HG02610 (cell line): ENCODE results near the gene LYPD3.
"Not testable (repeated sequence)": the region's sequence is repeated elsewhere in the genome, so short reads cannot be mapped to it uniquely, and the experiment has no call there.

Experiments
- ATAC-seq: cut with Tn5 transposase; IDR thresholded peaks from one replicate; pipeline ENCODE4 v1.9.1; 2021; ENCODE audit warnings: mild to moderate bottlenecking, moderate library complexity; ENCODE audit not compliant: unreplicated experiment

LYPD3 gene

DNA sequence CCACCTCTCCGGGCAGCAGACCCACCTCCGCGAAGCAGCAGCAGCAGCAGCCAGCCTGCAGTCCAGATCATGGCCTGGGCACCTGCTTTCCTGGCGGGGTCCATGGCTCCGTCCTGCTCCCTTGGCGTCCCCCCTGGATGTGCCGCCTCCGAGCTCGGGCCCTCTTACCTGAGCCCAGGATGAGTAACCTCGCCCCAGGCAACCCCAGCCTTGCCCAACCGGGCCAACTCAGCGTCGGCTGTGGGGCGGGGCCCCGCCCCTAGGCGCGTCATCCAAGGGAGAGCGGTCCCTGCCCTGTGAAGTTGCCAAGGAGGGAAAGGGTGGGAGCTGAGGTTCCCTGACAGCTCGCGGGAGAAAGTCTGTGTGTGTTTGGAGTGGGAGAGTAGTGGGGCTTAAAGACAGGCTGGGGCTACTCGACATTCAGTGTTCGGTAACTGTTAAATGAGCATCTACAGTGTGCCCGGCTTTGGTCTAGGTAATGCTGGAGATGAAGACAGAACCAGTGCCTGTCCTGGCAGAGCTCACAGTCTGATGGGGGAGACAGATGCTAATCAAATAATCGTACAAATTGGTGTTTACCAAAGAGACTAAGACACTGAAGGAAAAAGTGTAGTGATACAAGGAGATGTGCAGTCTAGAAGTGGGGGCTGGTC is at the start of gene LYPD3:
Gene LYPD3 (minus strand): TSS at position 141 of the 653 bp plus-strand sequence. CDS start 37 bp downstream, at position 104.
- no peak for ATAC-seq

DNA sequence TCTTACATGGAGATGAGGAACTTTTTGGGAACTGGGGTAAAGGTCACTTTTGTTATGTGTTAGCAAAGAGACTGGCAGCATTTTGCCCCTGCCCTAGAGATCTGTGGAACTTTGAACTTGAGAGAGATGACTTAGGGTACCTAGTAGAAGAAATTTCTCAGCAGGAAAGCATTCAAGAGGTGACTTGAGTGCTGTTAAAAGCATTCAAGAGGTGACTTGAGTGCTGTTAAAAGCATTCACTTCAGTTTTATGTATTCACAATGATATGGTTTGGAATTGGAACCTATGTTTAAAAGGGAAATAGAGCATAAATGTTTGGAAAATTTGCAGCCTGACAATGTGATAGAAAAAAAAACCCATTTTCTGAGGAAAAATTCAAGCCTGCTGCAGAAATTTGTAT is 47.0 kb upstream of the LYPD3 start:
- not testable (repeated sequence) for ATAC-seq

DNA sequence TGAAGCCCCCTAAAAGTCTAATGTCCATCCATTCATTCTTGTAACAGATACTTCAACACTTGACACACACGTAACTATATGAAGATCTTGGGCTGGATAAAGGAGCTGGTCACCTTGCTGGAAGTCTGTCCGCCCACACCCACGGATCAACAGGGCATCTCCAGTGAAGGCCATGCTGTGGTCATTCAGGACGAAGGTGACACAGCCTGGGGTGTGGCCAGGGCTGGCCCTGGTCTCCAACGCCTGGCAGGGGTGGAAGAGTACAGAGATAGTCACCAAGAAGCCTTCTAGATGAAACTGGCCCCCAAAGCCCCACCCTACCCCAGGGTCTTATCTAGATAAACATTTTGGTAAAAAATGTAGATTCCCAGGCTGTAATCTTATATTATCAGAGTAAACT is 45.9 kb upstream of the LYPD3 start:
- no peak for ATAC-seq

DNA sequence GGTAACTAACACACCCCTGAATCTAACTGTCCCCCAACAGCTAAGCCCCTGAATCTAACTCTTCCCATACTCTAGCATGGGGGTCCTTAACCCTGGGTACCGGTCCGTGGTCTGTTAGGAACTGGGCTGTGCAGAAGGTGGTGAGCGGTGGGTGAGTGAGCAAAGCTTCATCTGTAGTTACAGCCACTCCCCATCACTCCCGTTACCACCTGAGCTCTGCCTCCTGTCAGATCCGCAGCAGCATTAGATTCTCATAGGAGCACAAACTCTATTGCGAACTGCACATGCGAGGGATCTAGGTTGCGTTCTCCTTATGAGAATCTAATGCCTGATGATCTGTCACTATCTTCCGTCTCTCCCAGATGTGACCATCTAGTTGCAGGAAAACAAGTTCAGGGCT is 45.3 kb upstream of the LYPD3 start:
- no peak for ATAC-seq

DNA sequence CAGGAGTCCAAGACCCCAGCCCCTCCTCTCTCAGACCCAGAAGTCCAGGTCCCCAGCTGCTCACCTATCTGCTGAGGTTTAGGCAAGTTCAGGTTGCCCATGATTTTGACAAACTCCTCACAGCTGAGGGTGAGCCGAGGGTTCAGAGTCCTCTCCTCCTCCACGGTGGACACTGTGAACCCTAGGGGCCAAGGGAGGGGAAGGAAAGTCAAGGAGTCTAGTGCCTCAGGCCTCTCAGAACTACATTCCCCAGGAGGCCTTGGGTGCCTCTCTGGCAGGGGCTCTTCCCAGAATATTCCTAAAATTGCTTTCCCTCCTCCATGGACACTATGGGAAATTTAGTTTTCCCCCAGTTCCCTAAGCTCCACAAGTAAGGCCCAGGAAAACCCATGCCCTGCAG is 42.5 kb upstream of the LYPD3 start:
- no peak for ATAC-seq

DNA sequence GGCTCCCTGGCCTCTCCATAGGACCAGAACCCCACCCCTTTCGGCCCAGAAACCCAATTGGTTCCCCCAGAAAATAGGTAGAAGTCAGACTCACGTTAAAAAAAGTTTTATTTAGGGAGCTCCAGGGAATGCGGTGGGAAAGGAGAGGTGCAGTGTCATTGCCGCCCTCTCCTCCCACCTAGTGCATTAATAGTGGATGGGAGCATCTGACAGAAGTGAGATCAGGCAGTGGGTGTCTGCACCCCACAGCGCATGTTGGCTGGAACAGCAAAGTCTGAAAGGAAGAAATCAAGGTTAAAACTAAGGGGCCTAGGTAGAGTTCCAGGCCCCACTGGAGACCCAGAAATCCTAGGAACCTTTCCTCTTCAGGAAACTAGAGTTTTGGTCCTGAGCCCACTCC is 41.2 kb upstream of the LYPD3 start:
- ATAC-seq: no peak

DNA sequence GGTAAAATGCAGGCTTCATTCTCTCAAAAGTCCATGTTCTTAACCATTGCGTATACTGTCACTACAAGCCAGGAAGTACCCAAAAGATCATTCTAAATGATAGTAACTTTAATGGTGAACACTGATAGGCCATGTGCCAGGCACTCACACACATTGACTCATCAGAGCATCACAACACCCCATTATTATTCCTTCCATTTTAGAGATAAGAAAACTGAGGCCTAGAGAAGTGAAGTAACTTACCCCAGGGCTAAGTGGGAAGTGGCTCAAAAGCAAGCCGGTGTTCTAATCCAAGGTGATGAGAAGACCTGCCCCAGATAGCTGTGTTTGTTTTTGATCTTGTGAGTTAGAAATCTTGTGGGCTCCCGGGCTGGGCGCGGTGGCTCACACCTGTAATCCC is 40.5 kb upstream of the LYPD3 start:
- ATAC-seq: no peak

DNA sequence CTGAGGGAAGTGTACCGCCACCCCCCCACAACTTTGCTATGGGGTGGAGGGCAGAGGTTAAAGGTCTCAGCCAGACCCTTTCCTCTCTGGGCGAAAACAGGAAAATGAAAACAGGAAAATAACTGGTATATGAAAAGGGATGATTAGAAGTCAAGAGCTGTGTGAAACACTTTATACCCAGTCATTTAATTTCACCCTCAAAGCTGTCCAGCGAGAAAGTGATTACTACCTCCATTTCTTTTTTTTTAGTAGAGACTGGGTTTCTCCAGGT is 39.7 kb upstream of the LYPD3 start:
- no peak for ATAC-seq

DNA sequence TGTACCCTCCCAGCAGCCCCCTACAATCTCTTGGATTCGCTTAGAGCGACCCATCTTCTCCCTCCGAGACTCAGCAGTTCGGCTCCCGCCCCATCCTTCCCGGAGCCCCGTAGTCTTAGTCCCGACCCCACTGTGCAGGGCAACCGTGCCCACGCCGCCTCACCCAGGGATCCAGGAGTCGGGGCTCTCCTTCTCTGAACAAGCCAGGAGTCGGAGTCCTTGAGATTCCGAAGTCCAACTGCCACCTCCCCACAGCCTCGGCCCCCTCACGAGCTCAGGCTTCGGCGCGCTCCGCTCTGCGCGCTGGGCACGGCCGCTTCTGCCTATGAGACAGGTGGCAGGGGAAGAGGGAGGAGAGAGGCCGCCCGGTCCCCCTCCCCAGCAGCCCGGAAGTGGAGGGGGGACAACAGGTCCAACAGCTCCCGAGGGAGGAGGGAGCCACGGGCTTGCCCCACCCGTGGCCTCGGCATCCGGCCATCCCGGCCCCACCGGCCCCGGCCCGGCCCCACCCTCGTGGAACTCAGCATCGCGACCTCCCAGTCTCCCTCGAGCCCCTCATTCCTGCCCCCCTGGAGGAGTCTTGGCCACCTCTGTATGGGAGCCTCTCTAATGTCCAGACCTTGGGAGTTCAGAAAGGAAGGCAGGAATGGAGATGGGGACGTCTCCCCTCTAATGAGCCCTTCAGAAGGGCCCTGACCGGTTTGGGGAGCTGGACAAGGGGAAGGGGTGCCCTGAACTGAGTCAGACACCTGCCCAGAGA is 39.2 kb upstream of the LYPD3 start, which contains the start of gene PHLDB3:
Gene PHLDB3 (minus strand): TSS at position 321 of the 760 bp plus-strand sequence. CDS start 628 bp downstream, outside the sequence.
- ATAC-seq: peak; percentile 15

DNA sequence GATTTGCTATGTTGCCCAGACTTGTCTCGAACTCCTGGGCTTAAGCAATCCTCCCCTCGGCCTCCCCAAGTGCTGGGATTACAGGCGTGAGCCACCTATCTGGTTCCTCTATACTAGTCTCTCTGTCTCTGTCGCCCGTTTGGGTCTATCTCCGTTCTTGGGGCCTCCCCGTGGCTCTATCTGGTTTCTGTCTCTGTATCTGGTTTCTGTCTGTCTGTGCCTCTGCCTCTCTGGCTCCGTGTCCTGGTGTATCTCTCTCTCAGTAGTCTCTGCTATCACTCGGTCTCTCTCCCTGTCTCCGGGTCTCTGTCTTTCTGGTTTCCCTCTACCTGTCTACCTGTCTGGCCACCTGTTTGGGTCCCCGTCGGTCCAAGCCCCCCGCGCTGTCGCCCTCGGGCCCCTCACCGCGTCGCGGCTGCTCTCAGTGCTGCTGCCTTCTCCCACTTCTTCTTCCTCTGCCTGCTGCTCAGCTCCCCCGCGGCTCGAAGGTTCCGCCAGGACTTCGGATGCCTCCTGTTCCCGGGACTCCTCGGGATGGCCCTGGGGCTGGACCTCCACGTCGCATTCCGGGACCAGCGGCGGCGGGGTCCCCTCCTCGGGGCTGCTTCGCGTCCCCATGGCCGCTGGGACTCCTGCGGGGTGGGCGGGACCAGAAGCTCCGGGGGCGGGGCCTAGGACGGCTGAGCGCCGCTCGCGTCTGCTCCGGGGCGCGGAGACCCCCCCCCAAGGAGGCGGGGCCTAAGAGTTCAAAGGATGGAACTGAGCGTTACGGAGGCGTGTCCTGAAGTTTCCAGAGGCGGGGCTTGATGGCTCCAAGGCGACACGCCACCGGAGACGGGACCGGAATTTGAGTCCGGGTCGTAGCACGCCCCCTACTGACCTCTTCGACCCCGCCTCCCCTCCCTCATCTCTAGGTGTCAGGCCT is 38.4 kb upstream of the LYPD3 start:
- peak; percentile 86 for ATAC-seq

DNA sequence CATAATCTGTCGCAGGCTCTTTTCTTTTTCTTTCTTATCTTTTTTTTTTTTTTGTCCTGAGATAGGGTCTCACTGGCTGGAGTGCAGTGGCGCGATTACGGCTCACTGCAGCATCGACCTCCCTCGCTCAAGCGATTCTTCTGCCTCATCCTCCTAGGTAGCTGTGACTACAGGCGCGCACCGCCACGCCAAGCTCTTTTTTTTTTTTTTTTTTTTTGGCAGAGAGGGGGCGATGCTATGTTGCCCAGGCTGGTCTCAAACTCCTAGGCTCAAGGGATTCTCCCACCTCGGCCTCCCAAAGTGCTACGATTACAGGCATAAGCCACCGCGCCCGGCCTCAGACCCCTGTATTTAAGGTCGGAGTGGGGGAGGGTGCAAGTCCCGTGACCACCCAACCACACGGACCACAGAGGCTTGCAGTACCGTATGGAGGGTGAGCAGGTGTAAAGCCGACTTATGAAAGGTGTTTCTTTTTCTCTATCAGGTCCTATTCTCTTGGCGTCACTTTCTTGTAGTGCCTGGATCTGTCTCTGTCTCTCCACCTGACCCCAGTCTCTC is 37.1 kb upstream of the LYPD3 start:
- no peak for ATAC-seq

DNA sequence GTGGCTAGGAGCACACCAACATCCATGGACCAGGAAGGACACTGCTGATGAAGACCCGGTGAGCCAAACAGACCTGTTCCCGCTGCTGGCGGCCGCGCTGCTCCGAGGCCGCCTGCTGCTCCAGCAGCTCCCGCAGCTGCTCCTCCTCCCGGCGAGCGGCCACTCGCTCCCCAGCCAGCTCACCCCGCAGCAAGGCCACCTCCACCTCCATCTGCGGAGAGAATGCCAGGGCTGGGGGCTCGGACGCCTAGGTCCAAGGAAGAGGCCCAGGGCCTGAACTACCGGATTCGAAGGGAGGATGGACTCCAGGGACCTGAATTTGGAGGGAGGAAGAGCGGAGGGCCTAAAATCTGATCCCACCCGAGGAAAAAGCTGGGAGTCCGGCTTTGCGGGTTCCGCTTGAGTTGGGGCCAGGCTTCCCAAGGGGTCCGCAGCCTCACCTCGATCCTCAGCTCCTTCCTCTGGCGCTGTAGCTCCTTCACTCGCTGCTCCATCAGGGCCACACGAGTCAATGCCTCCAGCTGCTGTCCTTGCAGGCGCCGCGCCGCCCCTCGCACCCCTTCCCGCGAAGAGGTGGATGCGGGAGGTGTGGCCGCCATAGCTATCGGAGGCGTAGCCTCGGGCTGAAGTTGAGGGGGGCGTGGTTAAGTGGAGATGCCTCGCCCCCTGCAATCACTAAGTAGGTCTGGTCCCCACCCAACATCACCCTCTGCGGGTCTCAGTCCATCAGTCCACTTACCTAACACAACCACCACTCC is 36.4 kb upstream of the LYPD3 start:
- no peak for ATAC-seq

DNA sequence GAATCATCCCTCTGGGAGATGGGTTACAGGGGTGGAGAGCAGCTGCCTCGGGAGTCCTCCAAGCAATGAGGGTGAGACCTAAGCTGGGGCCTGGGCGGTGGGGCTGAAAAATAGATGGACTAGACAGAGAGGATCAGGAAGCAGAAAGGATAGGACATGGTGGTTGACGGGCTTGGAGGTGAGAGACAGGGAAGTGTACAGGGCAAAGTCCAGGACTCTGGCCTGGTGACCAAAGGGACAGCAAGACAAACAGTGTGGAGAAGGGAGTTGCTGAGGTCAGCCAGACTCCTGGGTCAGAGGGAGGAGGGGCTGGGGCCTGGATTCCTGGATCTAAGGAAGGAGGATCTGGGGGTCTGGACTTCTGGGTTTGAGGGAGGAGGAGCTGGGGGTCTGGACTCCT is 33.6 kb upstream of the LYPD3 start:
- no peak for ATAC-seq

DNA sequence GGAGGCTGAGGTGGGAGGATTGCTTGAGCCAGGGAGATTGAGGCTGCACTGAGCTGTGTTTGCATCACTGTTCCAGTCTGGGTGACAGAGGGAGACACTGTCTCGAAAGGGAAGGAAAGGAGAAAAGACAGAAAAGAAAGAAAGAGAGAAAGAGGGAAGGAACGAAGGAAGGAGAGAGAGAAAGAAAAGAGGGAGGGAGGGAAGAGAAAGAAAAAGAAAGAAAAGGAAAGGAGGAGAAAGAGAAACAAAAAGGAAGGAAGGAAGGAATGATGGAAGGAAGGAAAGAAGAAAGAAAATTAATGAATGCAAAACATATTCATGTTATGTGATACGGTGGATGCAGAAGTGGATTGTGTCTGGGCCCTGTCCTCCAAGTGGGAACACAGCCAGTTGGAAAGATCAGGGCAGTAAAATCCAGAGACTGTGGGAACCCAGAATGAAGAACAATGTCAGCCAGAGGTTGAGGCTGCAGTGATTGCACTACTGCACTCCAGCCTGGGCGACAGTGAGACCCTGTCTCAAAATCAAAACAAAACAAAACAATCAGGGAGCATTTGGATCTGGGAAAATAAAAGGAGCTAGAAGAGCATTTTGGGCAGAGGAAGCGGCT is 32.9 kb upstream of the LYPD3 start:
- ATAC-seq: no peak

DNA sequence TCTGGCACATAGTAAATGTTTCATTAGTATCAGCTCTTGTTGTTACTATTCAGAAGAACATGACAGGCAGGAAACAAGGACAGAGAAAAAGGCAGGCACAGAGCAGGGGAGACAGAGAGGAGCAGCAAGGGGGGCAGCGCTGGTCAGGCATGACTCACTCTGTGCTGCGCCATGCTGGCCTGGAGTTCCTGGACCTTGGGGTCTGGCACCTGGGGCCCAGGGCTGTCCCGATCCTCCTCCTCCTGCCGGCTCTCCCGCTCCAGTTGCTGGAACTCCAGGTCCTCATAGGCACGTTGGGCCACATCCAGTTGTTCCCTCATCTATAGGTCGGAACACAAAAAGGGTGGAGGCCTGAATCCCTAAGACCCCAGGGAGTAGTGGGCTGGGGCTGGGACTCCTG is 31.6 kb upstream of the LYPD3 start:
- ATAC-seq: no peak

DNA sequence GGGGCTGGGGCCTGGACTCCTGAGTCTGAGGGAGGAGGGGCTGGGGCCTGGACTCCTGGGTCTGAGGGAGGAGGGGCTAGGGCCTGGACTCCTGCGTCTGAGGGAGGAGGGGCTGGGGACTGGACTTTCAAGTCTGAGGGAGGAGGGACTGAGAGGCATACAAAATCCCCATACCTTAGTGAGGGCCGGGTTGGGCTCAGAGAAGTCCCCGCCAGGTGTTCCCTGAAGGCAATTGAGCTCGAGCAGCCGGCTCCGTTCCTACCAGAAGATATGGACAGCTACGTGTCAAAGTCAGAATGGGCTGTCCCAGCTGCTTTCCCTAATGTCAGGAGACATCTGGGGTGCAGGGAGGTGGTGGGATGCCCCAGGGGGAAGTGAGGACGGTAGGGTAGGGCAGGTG is 29.7 kb upstream of the LYPD3 start:
- no peak for ATAC-seq

DNA sequence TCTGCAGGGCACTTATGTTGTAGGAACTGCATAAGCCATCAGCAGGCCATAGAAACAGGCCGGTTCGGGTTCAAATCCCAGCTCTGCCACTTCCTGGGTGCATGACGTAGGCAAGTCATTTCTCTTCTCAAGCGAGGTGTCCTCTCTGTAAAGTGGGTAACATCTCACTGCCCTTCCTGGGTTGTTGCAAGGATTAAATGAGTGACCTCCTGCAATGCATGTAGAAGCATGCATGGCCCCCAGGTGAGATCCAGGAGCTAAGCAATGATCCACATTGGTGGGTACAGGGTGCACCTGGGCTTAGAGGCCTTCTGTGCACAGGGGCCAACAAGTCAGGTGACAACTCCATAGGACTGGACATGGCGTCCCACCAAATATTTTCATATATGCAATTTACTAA is 25.4 kb upstream of the LYPD3 start:
- ATAC-seq: no peak

DNA sequence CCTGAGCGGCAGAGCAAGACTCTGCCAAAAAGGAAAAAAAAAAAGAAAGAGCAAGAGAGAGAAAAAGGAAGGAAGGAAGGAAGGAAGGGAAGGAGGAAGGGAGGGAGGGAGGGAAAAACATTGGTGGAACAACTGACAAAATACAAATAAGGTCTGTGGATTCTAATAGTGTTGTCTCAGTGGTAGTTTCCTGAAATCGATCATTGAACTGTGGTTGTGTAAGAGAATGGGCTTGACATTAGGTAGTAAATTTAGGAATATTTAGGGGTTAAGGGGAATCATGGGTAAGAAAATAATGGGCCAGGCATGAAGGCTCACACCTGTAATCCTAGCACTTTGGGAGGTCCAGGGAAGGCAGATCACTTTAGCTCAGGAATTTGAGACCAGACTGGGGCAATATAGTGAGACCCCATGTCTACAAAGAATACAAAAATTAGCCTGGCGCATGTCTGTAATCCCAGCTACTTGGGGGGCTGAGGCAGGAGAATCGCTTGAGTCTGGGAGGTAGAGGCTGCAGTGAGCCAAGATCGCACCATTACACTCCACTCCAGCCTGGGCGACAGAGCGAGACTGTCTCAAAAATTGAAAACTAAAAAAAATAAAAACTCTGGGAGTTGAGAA is 24.7 kb upstream of the LYPD3 start:
- no peak for ATAC-seq

DNA sequence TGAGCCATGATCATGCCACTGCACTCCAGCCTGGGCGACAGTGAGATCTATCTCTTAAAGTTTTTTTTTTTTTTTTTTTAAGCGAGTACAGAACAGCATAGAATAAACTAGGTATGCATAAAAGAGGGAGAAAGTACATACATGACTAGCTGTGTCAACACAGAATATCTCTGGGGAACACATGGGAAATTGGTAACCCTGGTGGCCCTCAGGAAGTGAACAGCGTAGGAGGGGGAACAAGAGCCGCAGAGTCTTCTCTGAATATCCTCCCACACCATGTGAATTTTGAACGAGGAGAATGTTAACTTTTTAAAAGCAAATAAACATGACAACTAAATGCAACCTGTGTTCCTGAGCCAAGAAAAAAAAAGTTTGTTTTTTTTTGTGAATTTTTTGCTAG is 23.9 kb upstream of the LYPD3 start:
- no peak for ATAC-seq

DNA sequence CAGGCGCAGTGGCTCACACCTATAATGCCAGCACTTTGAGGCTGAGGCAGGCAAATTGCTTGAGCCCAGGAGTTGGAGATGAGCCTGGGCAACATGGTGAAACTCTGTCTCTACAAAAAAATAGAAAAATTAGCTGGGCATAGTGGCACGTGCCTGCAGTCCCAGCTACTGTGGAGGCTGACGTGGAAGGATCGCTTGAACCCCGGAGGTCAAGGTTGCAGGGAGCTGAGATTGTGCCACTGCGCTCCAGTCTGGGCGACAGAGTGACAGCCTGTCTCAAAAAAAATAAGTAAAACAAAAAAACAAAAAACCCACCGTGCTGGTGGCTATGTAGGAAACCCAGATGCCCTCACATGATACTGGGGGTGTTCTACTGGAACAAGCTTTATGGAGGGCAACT is 22.8 kb upstream of the LYPD3 start:
- ATAC-seq: no peak
